Measurements from ENCODE around the gene ATP9B.

ATP9B gene

GRCh38 chr18:79129120-79129519 is 59.9 kb downstream of the ATP9B start:
- Histone ChIP-seq H3K4me1 (ENCODE audit: control insufficient read depth, insufficient read depth, low read length, poor library complexity, severe bottlenecking) (no peaks in the 10 kb centered on the region), H3K27ac (ENCODE audit: low read depth, low read length, severe bottlenecking) (no peak overlapping the region), H3K36me3 (ENCODE audit: control insufficient read depth, insufficient read depth, low read length) (peaks cover 10% of the 10 kb centered on the region), H3K9me3 (ENCODE audit: control insufficient read depth, low read length) (no peaks in the 10 kb centered on the region), H3K4me3 (ENCODE audit: extremely low read depth, insufficient read depth, low read length, poor library complexity, severe bottlenecking) (no peak overlapping the region)
- WGBS, 2 experiments (ENCODE audit: insufficient coverage in 2 of 2), result 95 to 100% methylated on average over 2 of the region's 3 CpGs

- no peaks in the 10 kb centered on the region for H3K4me1 ChIP-seq (ENCODE audit: control insufficient read depth, insufficient read depth, low read length, poor library complexity, severe bottlenecking)
- no peaks in the 10 kb centered on the region for H3K9me3 ChIP-seq (ENCODE audit: control insufficient read depth, low read length)
- H3K36me3 ChIP-seq (ENCODE audit: control insufficient read depth, insufficient read depth, low read length), result peaks cover 3% of the 10 kb centered on the region
- no peak overlapping the region for H3K27ac ChIP-seq (ENCODE audit: low read depth, low read length, severe bottlenecking)
- 84 to 91% methylated on average over 5 to 6 of the region's 6 CpGs for WGBS, 2 experiments (ENCODE audit: insufficient coverage in 2 of 2)
- no peak overlapping the region for H3K4me3 ChIP-seq (ENCODE audit: extremely low read depth, insufficient read depth, low read length, poor library complexity, severe bottlenecking)
Measured at GRCh38 chr18:79133724-79134123, 64.5 kb downstream of the ATP9B start.

- Histone ChIP-seq H3K4me3 (ENCODE audit: extremely low read depth, insufficient read depth, low read length, poor library complexity, severe bottlenecking) (no peak overlapping the region), H3K36me3 (ENCODE audit: control insufficient read depth, insufficient read depth, low read length) (peaks cover 3% of the 10 kb centered on the region), H3K27ac (ENCODE audit: low read depth, low read length, severe bottlenecking) (no peak overlapping the region), H3K9me3 (ENCODE audit: control insufficient read depth, low read length) (no peaks in the 10 kb centered on the region), H3K4me1 (ENCODE audit: control insufficient read depth, insufficient read depth, low read length, poor library complexity, severe bottlenecking) (no peaks in the 10 kb centered on the region)
Measured at GRCh38 chr18:79135924-79136323, 66.7 kb downstream of the ATP9B start.

- WGBS, 2 experiments (ENCODE audit: insufficient coverage in 2 of 2), result 80% methylated on average over 1 of the region's 6 CpGs
- Histone ChIP-seq H3K9me3 (ENCODE audit: control insufficient read depth, low read length) (no peaks in the 10 kb centered on the region), H3K36me3 (ENCODE audit: control insufficient read depth, insufficient read depth, low read length) (peaks cover 3% of the 10 kb centered on the region), H3K4me3 (ENCODE audit: extremely low read depth, insufficient read depth, low read length, poor library complexity, severe bottlenecking) (no peak overlapping the region), H3K4me1 (ENCODE audit: control insufficient read depth, insufficient read depth, low read length, poor library complexity, severe bottlenecking) (no peaks in the 10 kb centered on the region), H3K27ac (ENCODE audit: low read depth, low read length, severe bottlenecking) (no peak overlapping the region)
Measured at GRCh38 chr18:79136742-79137141, 67.5 kb downstream of the ATP9B start.

GRCh38 chr18:79139206-79139605 is 70.0 kb downstream of the ATP9B start:
- 100% methylated on average over 1 of the region's 4 CpGs; no CpG with 5 or more reads in 1 of the 2 experiments for WGBS, 2 experiments (ENCODE audit: insufficient coverage in 2 of 2)
- no peaks in the 10 kb centered on the region for H3K4me1 ChIP-seq (ENCODE audit: control insufficient read depth, insufficient read depth, low read length, poor library complexity, severe bottlenecking)
- no peak overlapping the region for H3K27ac ChIP-seq (ENCODE audit: low read depth, low read length, severe bottlenecking)
- no peaks in the 10 kb centered on the region for H3K36me3 ChIP-seq (ENCODE audit: control insufficient read depth, insufficient read depth, low read length)
- no peaks in the 10 kb centered on the region for H3K9me3 ChIP-seq (ENCODE audit: control insufficient read depth, low read length)
- H3K4me3 ChIP-seq (ENCODE audit: extremely low read depth, insufficient read depth, low read length, poor library complexity, severe bottlenecking), result no peak overlapping the region

- Histone ChIP-seq H3K9me3 (ENCODE audit: control insufficient read depth, low read length) (no peaks in the 10 kb centered on the region), H3K4me1 (ENCODE audit: control insufficient read depth, insufficient read depth, low read length, poor library complexity, severe bottlenecking) (no peaks in the 10 kb centered on the region), H3K4me3 (ENCODE audit: extremely low read depth, insufficient read depth, low read length, poor library complexity, severe bottlenecking) (no peak overlapping the region), H3K27ac (ENCODE audit: low read depth, low read length, severe bottlenecking) (no peak overlapping the region), H3K36me3 (ENCODE audit: control insufficient read depth, insufficient read depth, low read length) (peaks cover 7% of the 10 kb centered on the region)
- WGBS, 2 experiments (ENCODE audit: insufficient coverage in 2 of 2), result 80 to 93% methylated on average over 1 to 2 of the region's 4 CpGs
Measured at GRCh38 chr18:79147014-79147413, 77.8 kb downstream of the ATP9B start.

GRCh38 chr18:79151191-79151590 is 82.0 kb downstream of the ATP9B start:
- H3K9me3 ChIP-seq (ENCODE audit: control insufficient read depth, low read length), result no peaks in the 10 kb centered on the region
- H3K4me3 ChIP-seq (ENCODE audit: extremely low read depth, insufficient read depth, low read length, poor library complexity, severe bottlenecking), result no peak overlapping the region
- H3K27ac ChIP-seq (ENCODE audit: low read depth, low read length, severe bottlenecking), result no peak overlapping the region
- WGBS, 2 experiments (ENCODE audit: insufficient coverage in 2 of 2), result 100% methylated on average over 1 of the region's 2 CpGs
- peaks cover 4% of the 10 kb centered on the region for H3K36me3 ChIP-seq (ENCODE audit: control insufficient read depth, insufficient read depth, low read length)
- no peaks in the 10 kb centered on the region for H3K4me1 ChIP-seq (ENCODE audit: control insufficient read depth, insufficient read depth, low read length, poor library complexity, severe bottlenecking)

GRCh38 chr18:79156327-79156726 is 87.1 kb downstream of the ATP9B start:
- H3K27ac ChIP-seq (ENCODE audit: low read depth, low read length, severe bottlenecking), result peak overlapping the region; percentile 3
- H3K4me3 ChIP-seq (ENCODE audit: extremely low read depth, insufficient read depth, low read length, poor library complexity, severe bottlenecking), result no peak overlapping the region
- H3K9me3 ChIP-seq (ENCODE audit: control insufficient read depth, low read length), result no peaks in the 10 kb centered on the region
- WGBS, 2 experiments (ENCODE audit: insufficient coverage in 2 of 2), result 94% methylated on average over 2 of the region's 4 CpGs; no CpG with 5 or more reads in 1 of the 2 experiments
- H3K36me3 ChIP-seq (ENCODE audit: control insufficient read depth, insufficient read depth, low read length), result no peaks in the 10 kb centered on the region
- peaks cover 3% of the 10 kb centered on the region for H3K4me1 ChIP-seq (ENCODE audit: control insufficient read depth, insufficient read depth, low read length, poor library complexity, severe bottlenecking)

GRCh38 chr18:79164706-79165105 is 95.5 kb downstream of the ATP9B start:
- Histone ChIP-seq H3K36me3 (ENCODE audit: control insufficient read depth, insufficient read depth, low read length) (peaks cover 24% of the 10 kb centered on the region), H3K27ac (ENCODE audit: low read depth, low read length, severe bottlenecking) (no peak overlapping the region), H3K4me3 (ENCODE audit: extremely low read depth, insufficient read depth, low read length, poor library complexity, severe bottlenecking) (no peak overlapping the region), H3K9me3 (ENCODE audit: control insufficient read depth, low read length) (no peaks in the 10 kb centered on the region), H3K4me1 (ENCODE audit: control insufficient read depth, insufficient read depth, low read length, poor library complexity, severe bottlenecking) (no peaks in the 10 kb centered on the region)
- WGBS, 2 experiments (ENCODE audit: insufficient coverage in 2 of 2), result 100% methylated on average over 1 of the region's 1 CpG; no CpG with 5 or more reads in 1 of the 2 experiments

GRCh38 chr18:79166702-79167101 is 97.5 kb downstream of the ATP9B start:
- H3K9me3 ChIP-seq (ENCODE audit: control insufficient read depth, low read length), result no peaks in the 10 kb centered on the region
- no peak overlapping the region for H3K27ac ChIP-seq (ENCODE audit: low read depth, low read length, severe bottlenecking)
- WGBS, 2 experiments (ENCODE audit: insufficient coverage in 2 of 2), result 95 to 99% methylated on average over 11 to 13 of the region's 13 CpGs
- no peak overlapping the region for H3K4me3 ChIP-seq (ENCODE audit: extremely low read depth, insufficient read depth, low read length, poor library complexity, severe bottlenecking)
- H3K36me3 ChIP-seq (ENCODE audit: control insufficient read depth, insufficient read depth, low read length), result peaks cover 24% of the 10 kb centered on the region
- H3K4me1 ChIP-seq (ENCODE audit: control insufficient read depth, insufficient read depth, low read length, poor library complexity, severe bottlenecking), result no peaks in the 10 kb centered on the region

GRCh38 chr18:79167526-79168190 is 98.5 kb downstream of the ATP9B start:
- WGBS, 2 experiments (ENCODE audit: insufficient coverage in 2 of 2), result 95% methylated on average over 18 of the region's 18 CpGs
- no peaks in the 10 kb centered on the region for H3K9me3 ChIP-seq (ENCODE audit: control insufficient read depth, low read length)
- H3K4me3 ChIP-seq (ENCODE audit: extremely low read depth, insufficient read depth, low read length, poor library complexity, severe bottlenecking), result no peak overlapping the region
- H3K4me1 ChIP-seq (ENCODE audit: control insufficient read depth, insufficient read depth, low read length, poor library complexity, severe bottlenecking), result no peaks in the 10 kb centered on the region
- no peak overlapping the region for H3K27ac ChIP-seq (ENCODE audit: low read depth, low read length, severe bottlenecking)
- peaks cover 24% of the 10 kb centered on the region for H3K36me3 ChIP-seq (ENCODE audit: control insufficient read depth, insufficient read depth, low read length)

Measured in mesodermal cell (in vitro differentiated cells).